Motor neuron (in vitro differentiated cells): ENCODE measurements around the gene LCAT. TPM values are rescaled to one million over a fixed set of nuclear protein-coding genes. Genes with fewer than 3 reads are reported as not detected.

Source experiments
- ATAC-seq, 8 experiments: fragments of 200-7000 bp; cut with Tn5 transposase; replicated peaks in 6 of 8; 2 replicates each; pipeline ENCODE4 v1.8.0; 2021; ENCODE audit warnings: mild to moderate bottlenecking in 8 of 8, moderate library complexity in 8 of 8
- H3K27ac ChIP-seq, 2 donors: fragments of 250-450 bp; sonication (Bioruptor Pico); 2 replicates each; pipeline ENCODE4 v1.9.0; 2021; ENCODE audit warnings: antibody characterized with exemption in 2 of 2, mild to moderate bottlenecking in 2 of 2, moderate library complexity in 1 of 2
- H3K4me1 ChIP-seq, 2 donors: fragments of 250-450 bp; sonication (Bioruptor Pico); replicated peaks in 1 of 2; 2 replicates each; pipeline ENCODE4 v1.6.1; 2021; ENCODE audit warnings: antibody characterized with exemption in 2 of 2, mild to moderate bottlenecking in 2 of 2, moderate library complexity in 1 of 2
- H3K4me3 ChIP-seq, 5 donors: fragments of 250-450 bp; sonication (Bioruptor Pico); 2 replicates each; pipeline ENCODE4 v1.9.0; 2021; ENCODE audit warnings: antibody characterized with exemption in 5 of 5, mild to moderate bottlenecking in 5 of 5, moderate library complexity in 4 of 5
- WGBS, 10 experiments: fragments of 450-650 bp; shearing (Covaris generic); methylation state at CpG; one replicate each; pipeline ENCODE4 v1.0.0; 2022; 5-methylcytosine and 5-hydroxymethylcytosine counted together
- in situ Hi-C, 9 experiments: fragments of 400-800 bp; cut with MboI; loops; one replicate each; pipeline ENCODE4 v1.15.0; 2021; ENCODE audit warnings: low sequenced_read_pairs in 9 of 9, low pct_unique_long_range_greater_than_20kb in 2 of 9; ENCODE audit not compliant: unreplicated experiment in 9 of 9
- total RNA-seq, 8 experiments: library from RNA; unstranded; fragments of 300-600 nt; gene quantifications; 2 replicates each; pipeline versions ENCODE4 v1.2.3 to v1.2.4, GENCODE V29; 2022

LCAT gene
- total RNA-seq, 8 experiments from 2014 or later: 3.2 to 20.0 (median 8.0) TPM

DNA sequence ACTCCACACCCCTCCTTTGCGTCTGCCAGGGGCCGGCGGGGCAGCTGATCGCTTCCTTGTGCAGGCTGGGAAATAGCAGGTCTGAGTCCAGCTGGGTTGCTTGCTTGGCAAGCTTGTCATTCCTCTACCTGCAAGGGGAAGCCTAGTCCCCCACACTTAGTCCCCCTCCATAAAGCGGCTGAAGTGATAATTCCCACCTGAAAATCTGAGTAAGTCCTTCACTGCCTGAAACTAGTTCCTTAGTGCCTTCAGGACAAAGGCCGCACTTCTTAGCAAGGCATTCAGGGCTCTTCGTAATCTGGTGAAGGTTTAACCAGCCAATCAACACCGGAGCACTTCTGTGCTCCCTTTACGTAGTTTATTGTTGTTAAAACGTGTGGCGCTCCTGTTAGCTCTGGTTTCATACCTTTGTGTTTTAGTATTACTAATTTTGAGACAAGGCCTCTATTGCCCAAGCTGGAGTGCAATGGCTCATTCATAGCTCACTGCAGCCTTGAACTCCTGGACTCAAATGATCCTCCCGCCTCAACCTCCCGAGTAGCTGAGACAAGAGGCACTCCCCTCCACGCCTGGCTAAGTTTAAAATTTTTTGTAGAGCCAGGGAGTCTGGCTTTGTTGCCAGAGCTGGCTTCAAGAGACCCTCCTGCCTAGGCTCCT lies 50.0 kb downstream of the LCAT start:
- in situ Hi-C loops: no loop called here
- Histone ChIP-seq H3K4me3 (peak overlapping the region; percentile 81 to 98 (median 96)), H3K27ac (peak overlapping the region; percentile 87 to 96), H3K4me1 (peaks cover 10 to 13% of the 10 kb centered on the region in 2 donors)
- 0 to 60% (median 27%) methylated on average over 1 to 10 of the region's 14 CpGs; no CpG with 5 or more reads in 2 of the 10 experiments for WGBS, 10 experiments
- ATAC-seq: peak in 1 of 8 experiments; percentile 1

DNA sequence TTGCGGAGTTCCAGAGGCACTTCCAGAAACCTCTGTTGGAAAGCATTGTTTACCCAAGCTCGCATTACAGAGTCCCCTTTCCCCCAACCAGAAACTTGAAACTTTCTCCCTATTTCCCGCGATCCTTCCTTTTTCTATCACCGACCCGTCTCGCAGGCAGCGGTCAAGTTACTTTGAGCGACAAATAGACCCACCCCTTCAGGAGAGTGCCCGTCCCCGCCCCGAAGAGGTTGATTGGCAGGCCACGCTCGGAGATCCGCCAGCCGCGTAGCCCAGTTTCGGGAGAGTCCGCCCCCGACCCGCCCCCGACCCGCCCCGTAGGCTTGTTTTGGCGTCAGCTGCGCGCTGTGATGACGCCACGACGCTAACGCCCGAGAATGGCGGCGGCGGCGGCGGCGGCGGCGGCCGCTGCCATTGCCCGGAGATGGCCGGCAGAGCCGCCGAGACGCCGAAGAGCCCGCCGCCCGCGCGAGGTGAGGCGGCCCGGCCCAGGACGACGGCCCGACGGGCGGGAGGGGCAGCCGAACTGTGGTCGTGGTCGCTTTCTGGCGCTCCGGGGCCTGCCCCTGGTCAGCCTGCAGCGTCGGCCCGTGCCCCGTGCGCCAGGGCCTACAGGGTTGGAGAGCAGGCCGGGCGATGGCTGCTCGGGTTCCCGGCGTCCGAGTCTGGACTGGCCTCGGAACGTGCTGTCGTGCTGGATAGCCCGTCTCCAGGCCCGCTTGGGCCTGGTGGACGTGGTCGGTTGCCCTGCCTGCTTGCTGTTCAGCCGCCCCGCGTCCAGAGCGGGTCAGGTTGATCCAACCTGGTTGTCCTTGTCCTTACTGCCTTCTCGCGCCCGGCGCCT lies 50.8 kb downstream of the LCAT start, which contains the start of gene PSKH1:
Gene PSKH1 (plus strand): TSS at position 356 of the 844 bp plus-strand sequence. CDS start 15,496 bp downstream, outside the sequence.
- in situ Hi-C loops: no loop called here
- Histone ChIP-seq H3K4me3 (peak within 1 kb of the TSS; percentile 81 to 98 (median 96)), H3K4me1 (peaks cover 10 to 13% of the 10 kb centered on the region in 2 donors), H3K27ac (peak within 1 kb of the TSS; percentile 87 to 96)
- 0 to 6% (median 0%) methylated on average over 1 to 18 of the region's 90 CpGs; no CpG with 5 or more reads in 1 of the 10 experiments for WGBS, 10 experiments
- peak; percentile 87 to 99 (median 98) for ATAC-seq

DNA sequence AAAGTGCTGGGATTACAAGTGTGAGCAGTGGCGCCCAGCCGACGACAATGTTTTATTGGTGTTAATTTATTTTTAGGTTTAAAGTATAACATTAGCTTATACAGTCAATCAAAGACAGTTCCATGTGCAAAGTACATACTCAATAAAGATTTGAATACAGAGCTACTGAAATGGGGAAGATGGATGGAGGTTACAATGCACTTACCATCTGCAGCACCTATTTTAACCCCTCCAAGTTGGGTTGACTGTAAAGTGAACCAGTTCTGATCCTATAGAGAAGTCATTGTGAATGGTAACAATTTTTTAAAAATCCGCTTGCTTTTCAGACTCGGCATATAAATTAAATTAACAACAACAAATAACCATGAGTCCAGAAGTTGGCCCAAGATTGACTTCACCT lies 51.5 kb downstream of the LCAT start:
- Histone ChIP-seq H3K4me1 (peaks cover 10 to 11% of the 10 kb centered on the region in 2 donors), H3K27ac (no peak overlapping the region), H3K4me3 (peak overlapping the region; percentile 81 to 98 (median 96))
- WGBS, 10 experiments: 0 to 76% (median 56%) methylated on average over 1 to 5 of the region's 5 CpGs; no CpG with 5 or more reads in 2 of the 10 experiments
- in situ Hi-C loops: no loop called here
- no peak for ATAC-seq

Other genes with a start within 250 kb of the LCAT start
- 10 to 100 TPM; 13.1 to 48.8 (median 30.5) TPM for gene GFOD2, start 224.8 kb downstream of the LCAT start, total RNA-seq
- gene RANBP10, start 137.6 kb downstream of the LCAT start, total RNA-seq: 10 to 100 TPM in 2 of 8 experiments, 1 to 10 TPM in 6; 4.3 to 19.8 (median 7.6) TPM
- gene TSNAXIP1, start 137.2 kb downstream of the LCAT start, total RNA-seq: 10 to 100 TPM in 1 of 8 experiments, 1 to 10 TPM in 7; 1.0 to 13.0 (median 3.0) TPM
- gene THAP11, start 101.8 kb downstream of the LCAT start, total RNA-seq: 10 to 100 TPM; 17.6 to 26.9 (median 23.1) TPM
- gene NUTF2, start 97.2 kb downstream of the LCAT start, total RNA-seq: 100 to 1,000 TPM in 5 of 8 experiments, 10 to 100 TPM in 3; 52.2 to 122 (median 108) TPM
- gene CENPT, start 96.4 kb downstream of the LCAT start, total RNA-seq: 10 to 100 TPM; 21.4 to 42.8 (median 34.0) TPM
- 10 to 100 TPM; 25.2 to 60.8 (median 46.9) TPM for gene EDC4, start 71.1 kb downstream of the LCAT start, total RNA-seq
- 1 to 10 TPM in 1 of 8 experiments, under 1 TPM in 5, not detected in 2; 0.33 to 1.3 (median 0.68) TPM for gene NRN1L, start 59.2 kb downstream of the LCAT start, total RNA-seq
- gene PSKH1, start 50.9 kb downstream of the LCAT start, total RNA-seq: 10 to 100 TPM in 6 of 8 experiments, 1 to 10 TPM in 2; 7.2 to 35.2 (median 13.9) TPM
- gene CTRL, start 12.3 kb downstream of the LCAT start, total RNA-seq: 1 to 10 TPM in 6 of 8 experiments, under 1 TPM in 2; 0.66 to 3.7 (median 2.3) TPM
- 100 to 1,000 TPM in 1 of 8 experiments, 10 to 100 TPM in 7; 22.7 to 134 (median 36.9) TPM for gene PSMB10, start 7.3 kb downstream of the LCAT start, total RNA-seq
- gene SLC12A4, start 24.5 kb upstream of the LCAT start, total RNA-seq: 10 to 100 TPM in 4 of 8 experiments, 1 to 10 TPM in 4; 5.0 to 54.9 (median 21.4) TPM
- under 1 TPM in 1 of 8 experiments, not detected in 7; 0.66 TPM for gene DPEP3, start 36.4 kb upstream of the LCAT start, total RNA-seq
- under 1 TPM in 3 of 8 experiments, not detected in 5; 0.13 to 0.57 (median 0.42) TPM for gene DPEP2, start 55.4 kb upstream of the LCAT start, total RNA-seq
- not detected for gene DPEP2NB, start 71.8 kb upstream of the LCAT start, total RNA-seq
- 10 to 100 TPM in 3 of 8 experiments, 1 to 10 TPM in 5; 5.6 to 15.8 (median 9.0) TPM for gene DDX28, start 79.1 kb upstream of the LCAT start, total RNA-seq
- 10 to 100 TPM in 7 of 8 experiments, 1 to 10 TPM in 1; 9.0 to 19.2 (median 12.8) TPM for gene DUS2, start 79.2 kb upstream of the LCAT start, total RNA-seq
- 10 to 100 TPM; 14.0 to 27.0 (median 19.1) TPM for gene NFATC3, start 141.2 kb upstream of the LCAT start, total RNA-seq